Measurements from ENCODE around the gene OR4F17. TPM values are rescaled to one million over a fixed set of nuclear protein-coding genes. Genes with fewer than 3 reads are reported as not detected.

Gene OR4F17
- total and polyA plus RNA-seq, 2 experiments from 2014 or later, result not detected

Other genes starting within 250 kb of the OR4F17 start
- 9.9 TPM in 2 replicates for gene PLPP2, start 184.3 kb downstream of the OR4F17 start, total RNA-seq
- 17.7 and 20.2 TPM in 2 replicates for gene PLPP2, start 184.3 kb downstream of the OR4F17 start, polyA plus RNA-seq
- 8.4 and 9.9 TPM in 2 replicates for gene MIER2, start 237.7 kb downstream of the OR4F17 start, total RNA-seq
- gene MIER2, start 237.7 kb downstream of the OR4F17 start, polyA plus RNA-seq, result 46.6 and 47.3 TPM in 2 replicates

Measured in hepatocyte (in vitro differentiated cells).